ENCODE measurements around the gene CHRDL2.
A peak's percentile ranks its signal among the peaks of the same experiment; 100 is the strongest.

The CHRDL2 gene, protein sequence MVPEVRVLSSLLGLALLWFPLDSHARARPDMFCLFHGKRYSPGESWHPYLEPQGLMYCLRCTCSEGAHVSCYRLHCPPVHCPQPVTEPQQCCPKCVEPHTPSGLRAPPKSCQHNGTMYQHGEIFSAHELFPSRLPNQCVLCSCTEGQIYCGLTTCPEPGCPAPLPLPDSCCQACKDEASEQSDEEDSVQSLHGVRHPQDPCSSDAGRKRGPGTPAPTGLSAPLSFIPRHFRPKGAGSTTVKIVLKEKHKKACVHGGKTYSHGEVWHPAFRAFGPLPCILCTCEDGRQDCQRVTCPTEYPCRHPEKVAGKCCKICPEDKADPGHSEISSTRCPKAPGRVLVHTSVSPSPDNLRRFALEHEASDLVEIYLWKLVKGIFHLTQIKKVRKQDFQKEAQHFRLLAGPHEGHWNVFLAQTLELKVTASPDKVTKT

DNA sequence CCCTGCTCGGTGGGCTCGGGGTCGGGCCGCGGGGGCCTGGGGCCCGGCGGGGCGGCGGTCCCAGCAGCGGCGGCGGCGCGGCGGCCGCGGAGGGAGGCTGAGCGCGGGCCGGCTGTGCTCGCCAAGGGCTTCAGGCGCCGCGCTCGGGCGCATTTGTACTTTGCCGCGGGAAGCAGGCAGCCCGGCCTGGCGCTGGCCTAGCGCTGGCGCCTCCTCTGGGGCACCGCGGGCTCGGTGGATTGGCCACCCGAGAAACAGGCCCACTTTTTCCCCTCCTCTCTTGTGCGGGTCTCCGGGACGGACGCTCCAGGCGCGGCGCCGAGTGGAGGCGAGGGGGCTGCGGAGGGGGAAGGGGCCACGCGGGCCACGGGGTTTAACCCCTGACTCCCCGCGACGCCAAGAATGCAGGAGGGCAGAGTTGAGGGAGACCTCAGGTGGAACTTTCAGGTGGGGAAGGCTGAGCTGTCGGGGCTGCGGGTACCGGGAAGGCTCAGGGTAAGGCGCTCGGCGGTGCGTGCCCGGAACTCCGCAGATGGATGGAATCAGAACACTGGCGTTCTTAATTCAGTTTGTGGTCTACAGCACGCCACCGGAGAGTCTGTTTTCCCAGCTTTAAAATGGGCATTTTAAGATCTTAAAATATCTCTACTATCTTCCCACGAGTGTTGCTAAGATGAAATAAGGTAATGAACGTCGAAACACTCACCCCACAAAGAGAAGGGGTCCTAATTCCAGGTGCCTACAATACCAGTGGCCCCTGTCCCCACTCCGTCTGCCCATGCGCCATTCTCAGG is at the start of gene CHRDL2:
CHRDL2 (minus strand) TSS at position 126 of the 794 bp plus-strand sequence. CDS start 538 bp downstream, outside the sequence.
- TF ChIP-seq, protein P1, sequence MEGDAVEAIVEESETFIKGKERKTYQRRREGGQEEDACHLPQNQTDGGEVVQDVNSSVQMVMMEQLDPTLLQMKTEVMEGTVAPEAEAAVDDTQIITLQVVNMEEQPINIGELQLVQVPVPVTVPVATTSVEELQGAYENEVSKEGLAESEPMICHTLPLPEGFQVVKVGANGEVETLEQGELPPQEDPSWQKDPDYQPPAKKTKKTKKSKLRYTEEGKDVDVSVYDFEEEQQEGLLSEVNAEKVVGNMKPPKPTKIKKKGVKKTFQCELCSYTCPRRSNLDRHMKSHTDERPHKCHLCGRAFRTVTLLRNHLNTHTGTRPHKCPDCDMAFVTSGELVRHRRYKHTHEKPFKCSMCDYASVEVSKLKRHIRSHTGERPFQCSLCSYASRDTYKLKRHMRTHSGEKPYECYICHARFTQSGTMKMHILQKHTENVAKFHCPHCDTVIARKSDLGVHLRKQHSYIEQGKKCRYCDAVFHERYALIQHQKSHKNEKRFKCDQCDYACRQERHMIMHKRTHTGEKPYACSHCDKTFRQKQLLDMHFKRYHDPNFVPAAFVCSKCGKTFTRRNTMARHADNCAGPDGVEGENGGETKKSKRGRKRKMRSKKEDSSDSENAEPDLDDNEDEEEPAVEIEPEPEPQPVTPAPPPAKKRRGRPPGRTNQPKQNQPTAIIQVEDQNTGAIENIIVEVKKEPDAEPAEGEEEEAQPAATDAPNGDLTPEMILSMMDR (IDR thresholded peaks at IDR 0.05; ENCODE audit: low read depth, low read length): no peak
- peak; percentile 30 to 53 for DNase-seq (ENCODE audit: low read depth in 2 of 2)
- peak within 1 kb of the TSS; percentile 30 to 37 for H3K4me3 ChIP-seq (replicated peaks in 1 of 2; ENCODE audit: low read depth in 2 of 2, low read length in 2 of 2)

DNA sequence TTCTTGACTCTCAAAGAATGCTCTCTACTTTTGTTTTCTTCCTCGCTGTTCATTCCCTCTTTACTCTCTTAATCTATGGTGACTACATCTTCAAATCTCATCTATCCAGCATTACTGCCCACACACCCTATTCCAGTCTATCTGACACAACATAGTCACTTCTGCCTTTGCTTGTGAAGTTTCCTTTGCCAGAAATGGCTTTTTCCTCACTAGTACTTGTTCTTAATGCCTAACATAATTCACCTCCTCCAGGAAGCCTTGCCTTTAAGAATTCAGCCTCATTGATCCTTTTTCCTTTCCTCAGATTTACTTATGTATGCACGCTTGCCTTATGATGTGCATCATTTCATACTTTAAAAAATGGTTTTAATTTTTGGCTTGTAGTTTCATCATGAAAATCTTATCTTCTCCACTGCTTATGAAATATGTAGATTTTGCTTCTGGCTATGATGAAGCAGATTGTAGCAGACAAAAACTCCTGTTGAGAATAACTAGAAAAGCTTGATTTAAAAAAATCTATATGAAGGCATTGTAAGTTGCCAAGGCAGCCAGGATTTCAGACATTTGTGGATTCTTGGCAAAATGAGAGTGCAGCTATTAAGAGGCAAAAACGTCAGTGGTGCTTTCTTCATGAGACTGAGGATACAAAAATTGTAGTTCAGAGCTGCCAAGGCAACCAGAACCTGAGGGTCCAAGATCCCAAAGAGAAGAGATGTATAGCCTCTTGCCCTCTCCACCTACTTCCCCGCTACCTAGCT is 49.2 kb upstream of the CHRDL2 start:
- no peak overlapping the region for H3K4me3 ChIP-seq (replicated peaks in 1 of 2; ENCODE audit: low read depth in 2 of 2, low read length in 2 of 2)
- peak in 1 of 2 donors; percentile 38 for DNase-seq (ENCODE audit: low read depth in 2 of 2)
- TF ChIP-seq, protein P1 (IDR thresholded peaks at IDR 0.05; ENCODE audit: low read depth, low read length): no peak

DNA sequence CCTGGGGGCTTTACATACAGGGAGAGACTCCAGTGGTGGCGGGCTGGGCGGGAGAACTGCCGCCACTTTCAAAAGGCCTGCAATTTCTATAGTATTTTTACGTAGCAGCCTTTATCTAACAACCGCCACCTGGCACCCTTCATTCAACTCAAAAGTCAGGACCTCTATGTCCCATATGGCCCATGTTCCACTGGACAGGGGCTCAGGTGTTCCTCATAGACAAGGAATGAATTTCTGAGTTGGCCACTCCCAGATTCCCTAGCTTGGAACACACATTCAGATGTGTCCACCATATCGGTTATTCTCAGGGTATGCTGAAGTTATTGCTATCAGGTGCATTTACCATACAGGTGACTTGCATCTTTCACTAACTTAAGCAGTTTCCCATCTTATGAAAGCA is 47.4 kb upstream of the CHRDL2 start:
- TF ChIP-seq, protein P1 (IDR thresholded peaks at IDR 0.05; ENCODE audit: low read depth, low read length): no peak
- no peak overlapping the region for H3K4me3 ChIP-seq (replicated peaks in 1 of 2; ENCODE audit: low read depth in 2 of 2, low read length in 2 of 2)
- no peak for DNase-seq (ENCODE audit: low read depth in 2 of 2)

DNA sequence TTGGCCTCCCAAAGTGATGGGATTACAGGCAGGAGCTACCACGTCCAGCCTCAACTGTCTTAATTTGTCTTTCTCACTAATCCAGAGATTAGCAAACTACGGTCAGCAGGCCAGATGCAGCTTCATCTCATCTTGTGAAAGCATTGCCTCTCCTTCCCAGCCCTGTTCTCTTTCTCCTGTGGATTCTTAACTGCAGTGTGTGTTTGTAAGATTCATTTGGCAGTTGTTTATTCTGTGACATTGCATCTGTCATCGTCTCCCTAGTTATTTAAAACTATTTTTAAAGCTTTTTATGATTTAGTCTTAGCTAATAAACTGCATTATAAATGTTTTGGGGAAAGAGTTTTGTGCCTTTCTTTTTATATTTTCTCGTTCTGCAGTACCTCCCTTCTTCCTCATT is 46.7 kb upstream of the CHRDL2 start:
- DNase-seq (ENCODE audit: low read depth in 2 of 2): no peak
- H3K4me3 ChIP-seq (replicated peaks in 1 of 2; ENCODE audit: low read depth in 2 of 2, low read length in 2 of 2): no peak overlapping the region
- TF ChIP-seq, protein P1 (IDR thresholded peaks at IDR 0.05; ENCODE audit: low read depth, low read length): no peak

DNA sequence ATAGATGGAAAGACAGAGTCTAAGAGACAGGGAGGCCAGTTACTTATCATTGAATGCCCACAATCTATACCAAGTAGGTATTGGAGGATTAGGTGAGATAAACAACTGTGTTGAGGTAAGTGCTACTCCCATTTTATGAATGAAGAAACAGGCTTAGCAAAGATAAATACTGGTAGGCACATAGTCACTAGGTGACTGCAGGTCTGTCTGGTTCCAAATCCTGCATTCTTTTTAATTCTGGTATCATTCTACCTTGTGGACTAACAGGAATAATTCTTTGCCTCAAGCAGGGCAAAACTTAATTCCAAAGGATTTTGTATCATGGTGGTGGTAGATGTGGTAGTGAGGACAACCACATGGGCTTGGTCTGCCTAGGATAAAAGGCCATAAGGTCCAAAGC is 45.8 kb upstream of the CHRDL2 start:
- no peak for DNase-seq (ENCODE audit: low read depth in 2 of 2)
- TF ChIP-seq, protein P1 (IDR thresholded peaks at IDR 0.05; ENCODE audit: low read depth, low read length): no peak
- no peak overlapping the region for H3K4me3 ChIP-seq (replicated peaks in 1 of 2; ENCODE audit: low read depth in 2 of 2, low read length in 2 of 2)

DNA sequence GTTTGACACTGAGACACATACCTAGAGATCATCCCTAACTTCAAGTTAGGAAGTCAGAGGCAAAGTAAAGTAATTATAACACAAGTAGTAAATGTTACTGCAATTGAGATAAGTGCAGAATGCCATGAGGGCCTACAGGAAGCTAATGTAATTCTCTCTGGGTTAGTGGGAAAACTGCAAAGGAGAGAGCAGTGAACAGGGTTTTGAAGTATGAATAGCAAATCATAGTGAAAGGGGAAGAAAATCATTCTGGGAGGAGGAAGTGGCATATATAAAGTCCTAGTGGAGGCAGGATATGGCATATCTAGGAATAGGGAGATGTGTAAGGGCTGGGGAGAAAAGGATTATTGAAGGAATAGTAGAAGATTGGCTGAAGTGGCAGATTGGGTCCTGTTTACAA is 45.3 kb upstream of the CHRDL2 start:
- TF ChIP-seq, protein P1 (IDR thresholded peaks at IDR 0.05; ENCODE audit: low read depth, low read length): no peak
- H3K4me3 ChIP-seq (replicated peaks in 1 of 2; ENCODE audit: low read depth in 2 of 2, low read length in 2 of 2): no peak overlapping the region
- no peak for DNase-seq (ENCODE audit: low read depth in 2 of 2)

Measured in cardiac fibroblast (primary cell).